Pancreas (tissue), 10 donors: ENCODE measurements around the gene NCAPD3. TPM values are rescaled to one million over a fixed set of nuclear protein-coding genes. Genes with fewer than 3 reads are reported as not detected.

Experiments
- ATAC-seq, 4 donors: fragments of 200-7000 bp; cut with Tn5 transposase; one replicate each; pipeline versions ENCODE4 v1.8.0 to v1.9.1; 2020; ENCODE audit warnings: mild to moderate bottlenecking in 4 of 4, moderate library complexity in 4 of 4
- DNase-seq, 6 donors: peaks; one replicate each; pipeline ENCODE4 v3.0.0-alpha.2; 2020
- FAIRE-seq: peaks from 2 replicates; lab custom pipeline; 2012; peaks lifted over from hg19 to GRCh38; lab: Jason Lieb, UNC
- H3K27ac ChIP-seq, 4 donors: fragments of 200-600 bp; sonication (generic); 1 replicate in 3 of 4; 2 replicates in 1 of 4; pipeline versions ENCODE4 v1.5.0 to v1.8.0; 2020
- H3K27me3 ChIP-seq, 4 donors: fragments of 200-600 bp; one replicate each; pipeline ENCODE4 v1.8.0; 2021
- H3K36me3 ChIP-seq, 3 donors: fragments of 200-600 bp; sonication (generic) in 1 of 3; one replicate each; pipeline versions ENCODE4 v1.5.0 to v1.8.0; 2020 to 2021
- H3K4me1 ChIP-seq, 3 donors: fragments of 200-600 bp; one replicate each; pipeline ENCODE4 v1.8.0; 2021
- H3K4me3 ChIP-seq, 4 donors: fragments of 200-600 bp; sonication (generic) in 2 of 4; one replicate each; pipeline versions ENCODE4 v1.5.0 to v1.8.0; 2020 to 2021
- H3K9me3 ChIP-seq, 4 donors: fragments of 200-600 bp; one replicate each; pipeline ENCODE4 v1.8.0; 2021
- WGBS, 2 donors: extraction: QIAGEN DNeasy Blood & Tissue Kit; methylation state at CpG; one replicate each; pipeline ENCODE4 v1.1.7; 2013; 5-methylcytosine and 5-hydroxymethylcytosine counted together
- intact Hi-C, 3 donors: fragments of 100-400 bp; cut with DNase I; formaldehyde crosslinking; loops; one replicate each; pipeline versions ENCODE4 v1.11.1 to v1.14.2; 2022
- polyA plus RNA-seq, 2 donors: library from polyadenylated mRNA; stranded (reverse); fragments of 200-250 nt; gene quantifications; one replicate each; pipeline ENCODE4 v1.2.3, GENCODE V29; 2013
- total RNA-seq, 6 donors: library from RNA; stranded (reverse); fragmentation: NEBNext Ultra II Directional in 4 of 6; extraction: Animal tissue kit (Norgen Biotek cat#: 25700) in 4 of 6; gene quantifications; one replicate each; pipeline versions ENCODE4 v1.2.1 to v1.2.4, GENCODE V29; 2021 to 2023
- TF ChIP-seq, protein P1 (sequence below), 4 donors: fragments of 200-600 bp; sonication (generic) in 3 of 4; IDR thresholded peaks; one replicate each; pipeline versions ENCODE4 v1.5.0 to v1.8.0; 2021; ENCODE audit warnings: antibody characterized with exemption in 4 of 4
- donor health status: healthy with polysubstance abuse.
- donor health status: DM: no; HTN: no; CAD: no; lungs with moderate emphysema.
- donor health status: DM: no; HTN: no; CAD: no.
- donor health status: control.
- donor health status: control.
- donor health status: Bipolar disorder and iron deficiency.
- donor health status: DM: yes; HTN: yes; CAD: no.
- donor health status: DM: no; HTN: no; CAD: no.
- donor health status: DM: no; HTN: no; CAD: no.
- donor health status: DM: yes; HTN: yes; CAD: no.

NCAPD3 gene
- total and polyA plus RNA-seq, 8 donors: 4.5 to 9.5 (median 6.2) TPM

GRCh38 chr11:134248910-134249480, 25.2 kb upstream of the NCAPD3 start:
- H3K36me3 ChIP-seq: peaks cover 0 to 40% (median 12%) of the 10 kb centered on the region in 3 donors
- ATAC-seq: no peak
- H3K4me3 ChIP-seq: no peak overlapping the region
- no peak for FAIRE-seq
- intact Hi-C loops: no loop called here
- H3K27me3 ChIP-seq: no peaks in the 10 kb centered on the region
- H3K4me1 ChIP-seq: peaks cover 0 to 7% (median 0%) of the 10 kb centered on the region in 3 donors
- TF ChIP-seq, protein P1, sequence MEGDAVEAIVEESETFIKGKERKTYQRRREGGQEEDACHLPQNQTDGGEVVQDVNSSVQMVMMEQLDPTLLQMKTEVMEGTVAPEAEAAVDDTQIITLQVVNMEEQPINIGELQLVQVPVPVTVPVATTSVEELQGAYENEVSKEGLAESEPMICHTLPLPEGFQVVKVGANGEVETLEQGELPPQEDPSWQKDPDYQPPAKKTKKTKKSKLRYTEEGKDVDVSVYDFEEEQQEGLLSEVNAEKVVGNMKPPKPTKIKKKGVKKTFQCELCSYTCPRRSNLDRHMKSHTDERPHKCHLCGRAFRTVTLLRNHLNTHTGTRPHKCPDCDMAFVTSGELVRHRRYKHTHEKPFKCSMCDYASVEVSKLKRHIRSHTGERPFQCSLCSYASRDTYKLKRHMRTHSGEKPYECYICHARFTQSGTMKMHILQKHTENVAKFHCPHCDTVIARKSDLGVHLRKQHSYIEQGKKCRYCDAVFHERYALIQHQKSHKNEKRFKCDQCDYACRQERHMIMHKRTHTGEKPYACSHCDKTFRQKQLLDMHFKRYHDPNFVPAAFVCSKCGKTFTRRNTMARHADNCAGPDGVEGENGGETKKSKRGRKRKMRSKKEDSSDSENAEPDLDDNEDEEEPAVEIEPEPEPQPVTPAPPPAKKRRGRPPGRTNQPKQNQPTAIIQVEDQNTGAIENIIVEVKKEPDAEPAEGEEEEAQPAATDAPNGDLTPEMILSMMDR (IDR thresholded peaks at IDR 0.05): no peak
- H3K27ac ChIP-seq: no peak overlapping the region
- H3K9me3 ChIP-seq: no peaks in the 10 kb centered on the region
- no peak for DNase-seq
- 70 to 72% methylated on average over 7 of the region's 7 CpGs for WGBS, 2 donors

DNA sequence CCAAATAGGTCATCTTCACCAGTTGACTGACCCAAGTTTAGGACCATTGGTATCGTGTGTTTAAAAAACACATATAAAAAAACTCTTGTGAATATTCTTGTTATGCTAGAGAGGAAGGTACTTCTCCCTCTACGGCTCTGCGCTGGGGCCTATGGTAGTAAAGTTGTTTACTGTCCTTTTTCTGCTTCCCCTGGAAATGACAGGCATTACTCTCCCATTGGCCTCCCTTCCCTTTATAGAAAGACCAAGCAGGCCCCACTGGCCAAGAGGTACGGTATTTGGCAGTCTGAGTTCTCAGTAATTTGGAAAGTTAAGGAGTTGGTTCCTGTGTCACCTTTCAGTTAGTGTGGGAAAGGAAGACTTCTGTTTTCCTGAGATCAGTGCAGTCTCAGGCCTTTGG, 22.9 kb upstream of the NCAPD3 start:
- ATAC-seq: no peak
- Histone ChIP-seq H3K4me3 (no peak overlapping the region), H3K27ac (no peak overlapping the region), H3K4me1 (no peaks in the 10 kb centered on the region), H3K9me3 (no peaks in the 10 kb centered on the region), H3K36me3 (peaks cover 0 to 56% (median 19%) of the 10 kb centered on the region in 3 donors), H3K27me3 (no peaks in the 10 kb centered on the region)
- TF ChIP-seq, protein P1 (IDR thresholded peaks at IDR 0.05): no peak
- DNase-seq: no peak
- intact Hi-C loops: no loop called here
- 87 to 89% methylated on average over 4 of the region's 4 CpGs for WGBS, 2 donors
- no peak for FAIRE-seq

- H3K4me3 ChIP-seq: no peak overlapping the region
- H3K9me3 ChIP-seq: no peaks in the 10 kb centered on the region
- WGBS, 2 donors: 91% methylated on average over 9 to 11 of the region's 11 CpGs
- DNase-seq (peak in 1 of 6 donors; percentile 55), FAIRE-seq (no peak), ATAC-seq (no peak)
- no peak overlapping the region for H3K27ac ChIP-seq
- no peaks in the 10 kb centered on the region for H3K27me3 ChIP-seq
- intact Hi-C loops: no loop called here
- TF ChIP-seq, protein P1 (IDR thresholded peaks at IDR 0.05): no peak
- H3K36me3 ChIP-seq: peaks cover 0 to 56% (median 19%) of the 10 kb centered on the region in 3 donors
- no peaks in the 10 kb centered on the region for H3K4me1 ChIP-seq
Measured at GRCh38 chr11:134246100-134246499, 22.3 kb upstream of the NCAPD3 start.

DNA sequence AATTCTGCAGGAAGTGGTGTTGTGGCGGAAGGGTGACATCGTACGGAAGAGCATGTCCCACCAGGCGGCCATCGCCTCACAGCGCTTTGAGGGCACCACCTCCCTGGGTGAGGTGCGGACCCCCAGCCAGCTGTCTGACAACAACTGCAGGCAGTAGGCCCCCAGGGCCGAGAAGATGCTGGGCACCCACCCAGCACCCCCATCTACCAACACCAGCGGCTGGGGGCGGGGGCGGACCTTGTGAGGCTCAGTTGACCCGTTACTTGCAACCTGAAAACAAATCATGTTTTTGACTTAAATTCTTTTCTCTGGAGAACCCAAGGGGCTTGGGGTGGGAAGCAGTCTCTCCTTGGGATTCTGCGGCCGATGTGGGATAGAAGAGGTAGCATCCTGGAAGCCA, 21.7 kb upstream of the NCAPD3 start:
- TF ChIP-seq, protein P1 (IDR thresholded peaks at IDR 0.05): no peak
- peaks cover 0 to 51% (median 19%) of the 10 kb centered on the region in 3 donors for H3K36me3 ChIP-seq
- peak in 1 of 6 donors; percentile 51 for DNase-seq
- 96% methylated on average over 14 of the region's 14 CpGs for WGBS, 2 donors
- no peak for FAIRE-seq
- no peaks in the 10 kb centered on the region for H3K9me3 ChIP-seq
- no peak overlapping the region for H3K4me3 ChIP-seq
- H3K27ac ChIP-seq: no peak overlapping the region
- H3K27me3 ChIP-seq: no peaks in the 10 kb centered on the region
- H3K4me1 ChIP-seq: no peaks in the 10 kb centered on the region
- no peak for ATAC-seq
- intact Hi-C loops: no loop called here

DNA sequence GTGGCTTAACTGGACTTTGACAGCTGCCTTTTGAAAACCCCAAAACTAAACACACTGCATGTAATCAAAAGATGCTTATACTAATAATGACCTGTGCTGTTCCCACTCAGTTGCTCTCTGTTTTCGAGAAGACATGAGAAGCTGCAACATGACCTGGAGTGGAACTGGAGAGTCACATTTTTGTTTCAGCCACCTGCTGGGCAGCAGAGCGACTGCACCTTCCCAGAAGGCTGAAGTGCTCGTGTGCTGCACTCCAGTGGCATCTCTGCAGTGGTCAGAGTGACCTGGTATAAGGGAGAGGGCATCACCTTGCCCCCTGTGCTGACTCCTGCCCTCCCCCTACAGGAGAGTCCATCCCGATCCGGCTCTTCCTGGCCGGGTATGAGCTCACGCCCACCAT, 20.8 kb upstream of the NCAPD3 start:
- FAIRE-seq (no peak), DNase-seq (no peak), ATAC-seq (peak in 3 of 4 donors; percentile 55 to 76 (median 65))
- Histone ChIP-seq H3K36me3 (peaks cover 0 to 43% (median 19%) of the 10 kb centered on the region in 3 donors), H3K4me3 (no peak overlapping the region), H3K4me1 (no peaks in the 10 kb centered on the region), H3K27ac (no peak overlapping the region), H3K9me3 (no peaks in the 10 kb centered on the region), H3K27me3 (no peaks in the 10 kb centered on the region)
- TF ChIP-seq, protein P1 (IDR thresholded peaks at IDR 0.05): peak in 2 of 4 donors; percentile 24 to 27
- 63 to 70% methylated on average over 7 of the region's 7 CpGs for WGBS, 2 donors
- intact Hi-C loops: no loop called here
